Stimulated activated naive B cell treated with anti-CD40 and anti-IgM and Interleukin-4, amounts not matched to agents 10 μg/mL and 1 μg/mL and 100 μg/mL, for 72 hours (primary cell): ENCODE measurements around the gene POLDIP3.
"Not testable (repeated sequence)": the region's sequence is repeated elsewhere in the genome, so short reads cannot be mapped to it uniquely, and the experiment has no call there.

Source experiments
- ATAC-seq, 2 donors: fragments of 150-1000 bp; cut with Tn5 transposase; replicated peaks; 2 replicates each; pipeline ENCODE4 v1.10.0; 2021; ENCODE audit warnings: moderate library complexity in 1 of 2
- DNase-seq: peaks from one replicate; pipeline ENCODE4 v3.0.0; 2021
- H3K27ac Mint-ChIP-seq: one replicate; pipeline ENCODE4 v1.8.0; 2022; ENCODE audit warnings: mild to moderate bottlenecking, mixed read lengths
- H3K27me3 Mint-ChIP-seq, 2 donors: one replicate each; pipeline ENCODE4 v1.8.0; 2022; ENCODE audit warnings: mixed read lengths in 2 of 2
- H3K36me3 Mint-ChIP-seq, 2 donors: one replicate each; pipeline ENCODE4 v1.8.0; 2022; ENCODE audit warnings: mixed read lengths in 2 of 2, mild to moderate bottlenecking in 1 of 2
- H3K4me1 Mint-ChIP-seq, 2 donors: one replicate each; pipeline ENCODE4 v1.8.0; 2022; ENCODE audit warnings: mixed read lengths in 2 of 2, mild to moderate bottlenecking in 1 of 2
- H3K4me3 Mint-ChIP-seq, 2 donors: one replicate each; pipeline ENCODE4 v1.8.0; 2022; ENCODE audit warnings: mild to moderate bottlenecking in 2 of 2, mixed read lengths in 2 of 2, moderate library complexity in 1 of 2
- H3K9me3 Mint-ChIP-seq, 2 donors: one replicate each; pipeline ENCODE4 v1.8.0; 2022; ENCODE audit warnings: mixed read lengths in 2 of 2, mild to moderate bottlenecking in 1 of 2

Gene POLDIP3

DNA sequence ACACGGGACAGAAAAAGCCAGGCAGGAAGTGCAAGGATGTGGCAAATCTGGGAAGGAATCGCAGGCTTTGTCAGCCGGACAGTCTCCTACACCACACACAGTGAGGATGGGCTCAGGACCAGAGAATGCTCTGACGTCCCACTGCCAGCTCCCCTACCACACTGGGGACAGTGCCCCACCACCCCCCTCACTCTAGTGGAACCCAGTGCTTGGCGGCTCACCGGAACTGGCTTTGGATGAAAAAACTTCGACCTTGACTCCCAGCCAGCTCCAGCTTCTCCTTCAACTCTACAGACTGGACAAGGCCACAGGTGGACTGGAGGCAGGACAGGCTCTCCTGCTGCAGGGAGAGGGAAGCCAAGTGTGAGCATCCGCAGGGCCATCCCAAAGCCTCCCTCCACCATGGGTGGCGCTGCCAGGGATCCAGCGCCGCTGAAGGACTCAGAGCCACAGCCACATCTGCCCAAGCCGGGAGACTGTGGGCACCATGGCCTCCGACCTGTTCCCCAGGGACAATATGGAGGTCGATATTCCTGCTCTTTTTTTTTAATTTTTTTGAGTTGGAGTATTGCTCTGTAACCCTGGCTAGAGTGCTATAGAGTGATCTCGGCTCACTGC lies 37.0 kb downstream of the POLDIP3 start:
- Mint-ChIP-seq H3K27ac (peak overlapping the region; percentile 73), H3K4me1 (peaks cover 15 to 32% of the 10 kb centered on the region in 2 donors), H3K36me3 (peaks cover 23 to 26% of the 10 kb centered on the region in 2 donors), H3K9me3 (no peaks in the 10 kb centered on the region), H3K27me3 (no peaks in the 10 kb centered on the region), H3K4me3 (no peak overlapping the region)
- no peak for DNase-seq
- no peak for ATAC-seq

DNA sequence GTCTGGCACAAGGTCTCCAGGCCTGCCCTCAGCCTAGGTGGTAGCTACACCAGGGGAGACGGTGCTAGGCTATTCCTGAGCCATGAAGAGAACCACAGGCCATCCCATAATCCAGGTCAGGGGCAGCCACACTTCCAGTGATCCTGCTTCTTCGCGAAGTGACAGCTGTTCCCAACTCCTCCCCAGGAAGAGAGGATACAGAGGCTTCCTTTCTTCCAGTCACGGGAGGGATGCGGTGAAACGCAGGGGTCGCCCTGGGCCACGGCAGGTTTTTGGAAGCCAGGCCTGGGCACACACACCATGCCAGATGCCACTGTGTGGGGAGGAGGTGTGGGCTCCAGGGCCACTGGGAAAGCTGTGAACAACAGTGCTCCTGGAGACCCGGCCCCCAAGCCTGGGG lies 37.5 kb downstream of the POLDIP3 start:
- H3K36me3 Mint-ChIP-seq: peaks cover 22 to 23% of the 10 kb centered on the region in 2 donors
- not testable (repeated sequence) for H3K27ac Mint-ChIP-seq, ATAC-seq, DNase-seq, H3K4me3 Mint-ChIP-seq, H3K9me3 Mint-ChIP-seq, H3K27me3 Mint-ChIP-seq
- peaks cover 10 to 26% of the 10 kb centered on the region in 2 donors for H3K4me1 Mint-ChIP-seq

DNA sequence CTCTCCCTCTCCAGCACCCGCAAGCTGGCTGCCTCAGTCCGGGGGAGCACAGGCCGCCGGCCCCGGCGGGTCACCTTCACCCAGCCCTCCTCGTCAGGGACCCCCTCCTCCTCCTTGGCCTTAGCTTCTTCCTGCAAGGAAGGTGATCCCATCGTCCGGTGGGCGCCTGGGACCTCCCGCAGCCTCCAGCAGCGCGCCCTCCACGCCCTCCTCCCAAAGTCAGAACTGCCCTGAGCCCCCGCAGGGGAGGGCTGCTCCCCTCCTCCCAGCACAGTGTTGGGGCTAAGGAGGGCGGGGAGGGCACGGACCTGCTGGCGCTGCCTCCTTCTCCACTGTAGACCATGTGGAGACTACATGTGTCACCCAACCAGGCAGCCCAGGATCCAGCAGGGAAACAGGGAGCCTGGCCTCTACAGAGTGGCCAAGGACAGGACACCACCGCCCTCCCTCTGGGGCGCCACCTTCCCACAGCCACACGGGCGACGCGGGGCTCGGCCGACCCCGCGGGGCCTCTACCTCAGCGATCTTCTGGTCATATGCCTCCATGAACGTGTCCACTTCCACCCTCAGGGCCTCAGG lies 38.6 kb downstream of the POLDIP3 start:
- not testable (repeated sequence) for H3K27me3 Mint-ChIP-seq, H3K9me3 Mint-ChIP-seq, ATAC-seq, DNase-seq, H3K27ac Mint-ChIP-seq, H3K4me3 Mint-ChIP-seq
- peaks cover 23 to 25% of the 10 kb centered on the region in 2 donors for H3K36me3 Mint-ChIP-seq
- H3K4me1 Mint-ChIP-seq: peaks cover 6 to 17% of the 10 kb centered on the region in 2 donors

DNA sequence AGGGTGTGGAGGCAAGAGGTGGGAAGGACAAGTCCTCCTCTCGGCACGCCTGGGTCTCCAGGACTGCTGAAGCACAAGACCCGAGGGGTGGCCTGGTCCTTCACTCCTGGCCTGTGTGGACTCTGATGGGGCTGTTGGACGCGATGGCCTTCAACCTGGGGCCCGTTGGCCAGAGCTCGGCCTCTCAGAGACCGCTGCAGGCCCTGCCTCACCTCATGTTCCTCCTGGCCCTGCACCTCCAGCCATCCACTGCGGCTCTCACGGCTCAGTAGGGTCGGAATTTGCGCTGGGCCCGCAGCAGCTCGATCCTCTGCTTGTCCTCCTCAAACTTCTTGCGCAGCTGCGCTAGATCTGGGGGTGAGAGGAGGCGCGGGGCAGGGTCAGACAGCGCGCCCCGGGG lies 40.2 kb downstream of the POLDIP3 start:
- not testable (repeated sequence) for H3K9me3 Mint-ChIP-seq, DNase-seq, H3K27me3 Mint-ChIP-seq, H3K27ac Mint-ChIP-seq, H3K4me3 Mint-ChIP-seq, H3K4me1 Mint-ChIP-seq, ATAC-seq
- H3K36me3 Mint-ChIP-seq: peaks cover 28 to 34% of the 10 kb centered on the region in 2 donors

DNA sequence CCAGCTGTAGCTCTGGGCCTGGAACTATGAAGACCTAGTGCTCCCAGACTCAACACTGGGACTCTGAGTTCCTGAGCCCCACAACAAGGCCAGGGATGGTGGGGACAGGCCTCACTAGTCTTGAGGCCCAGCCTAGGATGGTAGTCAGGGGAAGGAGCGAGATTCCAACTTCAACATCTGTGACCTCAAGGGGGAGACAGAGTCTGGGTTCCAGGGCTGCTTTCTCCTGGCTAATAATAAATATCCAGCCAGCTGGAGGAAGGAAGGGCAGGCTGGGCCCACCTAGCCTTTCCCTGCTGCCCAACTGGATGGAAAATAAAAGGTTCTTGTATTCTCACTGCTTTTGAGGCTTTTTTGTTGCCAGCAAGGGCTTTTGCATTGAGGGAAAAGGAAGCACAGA lies 40.6 kb downstream of the POLDIP3 start:
- H3K27me3 Mint-ChIP-seq: not testable (repeated sequence)
- H3K36me3 Mint-ChIP-seq: peaks cover 29 to 35% of the 10 kb centered on the region in 2 donors

DNA sequence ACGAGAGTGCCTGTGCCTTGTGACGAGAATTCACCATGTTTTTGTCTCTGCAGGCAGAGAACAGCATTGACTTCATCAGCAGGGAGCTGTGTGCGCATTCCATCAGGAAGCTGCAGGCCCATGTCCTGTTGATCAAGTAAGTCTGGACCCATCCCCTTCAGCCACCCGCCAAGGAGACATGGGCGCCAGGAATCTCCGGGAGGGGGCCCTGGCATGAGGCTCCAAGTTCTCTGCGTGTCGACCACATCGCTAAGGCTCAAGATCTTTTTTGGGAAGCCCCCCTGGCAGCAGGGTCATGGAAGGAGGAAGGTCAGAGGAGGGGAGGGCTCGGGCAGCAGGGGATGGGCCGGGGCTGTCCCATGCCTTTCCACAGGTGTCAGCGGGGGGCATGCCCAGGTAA lies 43.6 kb downstream of the POLDIP3 start:
- not testable (repeated sequence) for H3K4me1 Mint-ChIP-seq, H3K27me3 Mint-ChIP-seq, DNase-seq, H3K4me3 Mint-ChIP-seq, H3K27ac Mint-ChIP-seq, ATAC-seq, H3K9me3 Mint-ChIP-seq
- H3K36me3 Mint-ChIP-seq: peaks cover 17 to 30% of the 10 kb centered on the region in 2 donors

More for the DNA sequence above, 40.6 kb downstream of the POLDIP3 start:
- H3K9me3 Mint-ChIP-seq, ATAC-seq, H3K27ac Mint-ChIP-seq, H3K4me3 Mint-ChIP-seq, H3K4me1 Mint-ChIP-seq, DNase-seq: not testable (repeated sequence)

DNA sequence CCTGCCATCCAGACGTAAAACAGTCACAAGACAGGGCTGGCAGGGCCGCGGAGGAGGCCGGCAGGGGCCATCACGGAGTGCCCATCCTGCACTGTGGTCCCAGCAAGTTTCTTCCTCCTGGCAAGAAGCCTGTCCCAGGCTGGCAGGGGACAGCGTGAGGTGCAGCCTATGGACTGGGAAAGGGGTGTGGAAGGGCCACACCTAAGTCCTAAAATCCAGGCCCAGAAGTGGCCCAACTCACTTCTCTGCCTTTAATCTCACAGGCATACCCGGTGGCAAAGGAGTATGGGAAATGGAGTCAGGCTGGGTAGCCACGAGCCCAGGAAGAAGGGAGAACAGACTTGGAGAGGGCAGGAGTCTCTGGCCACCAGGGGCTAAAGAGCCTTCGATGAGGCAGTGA lies 44.1 kb downstream of the POLDIP3 start:
- ATAC-seq, H3K27me3 Mint-ChIP-seq: not testable (repeated sequence)

DNA sequence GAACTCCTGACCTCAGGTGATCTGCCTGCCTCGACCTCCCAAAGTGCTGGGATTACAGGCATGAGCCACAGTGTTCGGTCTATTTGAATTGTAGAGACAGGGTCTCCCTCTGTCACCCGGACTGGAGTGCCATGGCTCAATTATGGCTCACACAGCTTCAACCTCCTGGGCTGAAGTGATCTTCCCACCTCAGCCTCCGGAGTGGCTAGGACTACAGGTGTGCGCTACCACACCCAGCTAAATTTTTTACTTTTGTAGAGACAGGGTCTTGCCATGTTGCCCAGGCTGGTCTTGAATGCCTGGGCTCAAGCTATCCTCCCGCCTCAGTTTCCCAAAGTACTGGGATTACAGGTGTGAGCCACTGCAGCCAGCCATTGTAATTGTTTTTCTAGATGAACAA lies 46.7 kb downstream of the POLDIP3 start:
- not testable (repeated sequence) for H3K4me1 Mint-ChIP-seq, H3K27me3 Mint-ChIP-seq, ATAC-seq, H3K9me3 Mint-ChIP-seq, DNase-seq, H3K4me3 Mint-ChIP-seq
- Mint-ChIP-seq H3K36me3 (peaks cover 14 to 29% of the 10 kb centered on the region in 2 donors), H3K27ac (peak overlapping the region; percentile 37)

More for the DNA sequence above, 44.1 kb downstream of the POLDIP3 start:
- Mint-ChIP-seq H3K4me3 (peak overlapping the region in 1 of 2 donors; percentile 14), H3K36me3 (peaks cover 14 to 27% of the 10 kb centered on the region in 2 donors)
- not testable (repeated sequence) for DNase-seq, H3K9me3 Mint-ChIP-seq, H3K4me1 Mint-ChIP-seq, H3K27ac Mint-ChIP-seq

DNA sequence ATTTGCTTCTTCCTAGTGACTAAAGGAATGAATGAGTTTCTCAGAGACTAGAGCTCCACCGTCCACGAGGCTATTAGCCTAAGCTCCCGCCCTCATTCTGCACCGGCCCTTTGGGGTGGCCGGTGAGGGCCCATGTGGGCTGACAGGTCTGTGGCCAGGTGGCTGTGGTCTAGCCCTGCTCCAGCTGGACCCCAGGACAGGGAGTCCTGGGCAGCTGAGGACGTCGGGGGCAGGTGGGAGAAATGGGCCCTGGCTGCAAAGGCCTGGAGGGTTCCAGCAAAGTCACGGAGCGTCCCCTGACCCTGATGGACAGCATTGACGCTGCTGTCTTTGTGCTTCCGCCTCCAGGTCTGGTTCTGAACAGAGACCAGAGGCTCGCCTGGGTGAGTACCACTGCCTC lies 48.7 kb downstream of the POLDIP3 start:
- no peaks in the 10 kb centered on the region for H3K27me3 Mint-ChIP-seq
- no peak for ATAC-seq

DNA sequence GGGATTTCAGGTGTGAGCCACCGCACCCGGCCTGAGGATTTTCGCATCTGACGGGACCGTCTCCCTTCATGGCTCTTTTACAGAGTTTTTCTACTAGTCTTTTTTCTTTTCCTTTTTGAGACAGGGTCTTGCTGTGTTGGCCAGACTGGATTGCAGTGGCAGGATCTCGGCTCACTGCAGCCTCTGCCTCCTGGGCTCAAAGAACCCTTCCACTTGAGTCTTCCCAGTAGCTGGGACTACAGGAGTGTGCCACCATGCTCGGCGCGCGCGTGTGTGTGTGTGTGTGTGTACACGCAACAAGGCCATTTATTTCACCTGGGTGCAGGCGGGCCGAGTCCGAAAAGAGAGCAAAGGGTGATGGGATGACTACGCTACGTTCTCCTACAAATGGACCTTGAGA lies 50.0 kb downstream of the POLDIP3 start:
- Mint-ChIP-seq H3K4me1 (peaks cover 18 to 36% of the 10 kb centered on the region in 2 donors), H3K27ac (peak overlapping the region; percentile 20), H3K36me3 (peaks cover 9 to 14% of the 10 kb centered on the region in 2 donors), H3K9me3 (no peaks in the 10 kb centered on the region), H3K4me3 (no peak overlapping the region), H3K27me3 (no peaks in the 10 kb centered on the region)
- DNase-seq: no peak
- no peak for ATAC-seq

More for the DNA sequence above, 48.7 kb downstream of the POLDIP3 start:
- Mint-ChIP-seq H3K4me3 (no peak overlapping the region), H3K9me3 (no peaks in the 10 kb centered on the region), H3K27ac (no peak overlapping the region), H3K36me3 (peaks cover 7 to 23% of the 10 kb centered on the region in 2 donors), H3K4me1 (peaks cover 16 to 29% of the 10 kb centered on the region in 2 donors)
- DNase-seq: no peak

DNA sequence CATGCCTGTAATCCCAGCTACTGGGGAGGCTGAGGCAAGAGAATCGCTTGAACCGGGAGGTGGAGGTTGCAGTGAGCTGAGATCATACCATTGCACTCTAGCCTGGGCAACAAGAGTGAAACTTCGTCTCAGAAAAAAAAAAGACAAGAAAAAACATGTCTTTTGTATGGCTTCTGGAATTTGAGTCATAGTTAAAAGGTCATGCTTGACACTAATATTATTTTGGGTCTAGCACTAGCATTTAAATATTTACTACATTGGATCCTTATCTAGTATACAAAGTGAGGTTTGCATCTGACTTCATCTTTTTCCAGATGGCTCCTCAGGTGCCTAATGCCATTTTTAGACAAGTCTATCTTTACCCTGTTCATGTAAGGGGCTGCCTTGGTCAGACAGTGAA lies 50.7 kb downstream of the POLDIP3 start:
- H3K27me3 Mint-ChIP-seq, DNase-seq, H3K9me3 Mint-ChIP-seq, H3K4me3 Mint-ChIP-seq, ATAC-seq: not testable (repeated sequence)
- H3K4me1 Mint-ChIP-seq: peaks cover 18 to 36% of the 10 kb centered on the region in 2 donors
- peaks cover 6 to 11% of the 10 kb centered on the region in 2 donors for H3K36me3 Mint-ChIP-seq
- H3K27ac Mint-ChIP-seq: peak overlapping the region; percentile 37

DNA sequence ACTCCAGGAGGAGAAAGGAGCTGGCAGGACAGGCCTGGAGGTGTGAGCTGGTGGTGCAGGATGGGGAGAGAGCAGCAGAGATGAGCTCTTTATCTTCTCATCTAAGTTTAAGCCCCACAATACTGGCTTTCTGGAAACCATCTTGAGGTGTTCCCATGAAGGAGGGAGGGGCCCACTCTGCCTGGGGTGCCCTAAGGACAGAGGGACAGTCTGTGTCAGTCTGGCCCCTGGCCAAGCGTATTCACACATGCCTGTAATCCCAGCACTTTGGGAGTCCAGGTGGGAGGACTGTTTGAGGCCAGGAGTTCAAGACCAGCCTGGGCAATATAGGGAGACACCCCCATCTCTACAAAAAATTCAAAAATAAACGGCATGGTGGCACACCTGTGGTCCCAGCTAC lies 52.0 kb downstream of the POLDIP3 start:
- peaks cover 18 to 36% of the 10 kb centered on the region in 2 donors for H3K4me1 Mint-ChIP-seq
- peak overlapping the region; percentile 14 to 26 for H3K4me3 Mint-ChIP-seq
- DNase-seq: no peak
- peak overlapping the region; percentile 85 for H3K27ac Mint-ChIP-seq
- peak; percentile 8 to 14 for ATAC-seq
- H3K9me3 Mint-ChIP-seq: no peaks in the 10 kb centered on the region
- no peaks in the 10 kb centered on the region for H3K27me3 Mint-ChIP-seq
- peaks cover 6 to 11% of the 10 kb centered on the region in 2 donors for H3K36me3 Mint-ChIP-seq

DNA sequence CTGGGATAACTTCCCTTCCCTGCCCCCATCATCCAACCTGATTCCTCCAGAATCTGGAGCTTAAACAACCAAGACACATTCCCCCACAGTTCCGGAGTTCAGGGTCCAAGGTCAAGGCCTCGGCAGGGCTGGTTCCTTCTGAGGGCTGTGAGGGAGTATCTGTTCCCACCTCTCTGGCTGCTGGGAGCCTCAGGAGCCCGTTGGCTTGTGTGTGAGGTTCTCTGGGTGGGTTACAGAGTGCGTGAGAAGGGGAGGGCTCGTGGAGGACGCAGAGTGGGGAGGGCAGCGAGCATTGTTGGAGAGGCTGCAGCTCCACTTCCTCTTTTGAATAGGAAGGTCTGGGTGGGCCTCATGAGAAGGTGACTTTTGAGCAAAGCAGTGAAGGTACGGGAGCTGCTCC lies 52.4 kb downstream of the POLDIP3 start:
- ATAC-seq (peak; percentile 89 to 94), DNase-seq (peak; percentile 41)
- no peaks in the 10 kb centered on the region for H3K9me3 Mint-ChIP-seq
- H3K27me3 Mint-ChIP-seq: no peaks in the 10 kb centered on the region
- H3K4me3 Mint-ChIP-seq: peak overlapping the region; percentile 14 to 26
- H3K36me3 Mint-ChIP-seq: peaks cover 6 to 11% of the 10 kb centered on the region in 2 donors
- H3K27ac Mint-ChIP-seq: peak overlapping the region; percentile 85
- peaks cover 18 to 36% of the 10 kb centered on the region in 2 donors for H3K4me1 Mint-ChIP-seq

DNA sequence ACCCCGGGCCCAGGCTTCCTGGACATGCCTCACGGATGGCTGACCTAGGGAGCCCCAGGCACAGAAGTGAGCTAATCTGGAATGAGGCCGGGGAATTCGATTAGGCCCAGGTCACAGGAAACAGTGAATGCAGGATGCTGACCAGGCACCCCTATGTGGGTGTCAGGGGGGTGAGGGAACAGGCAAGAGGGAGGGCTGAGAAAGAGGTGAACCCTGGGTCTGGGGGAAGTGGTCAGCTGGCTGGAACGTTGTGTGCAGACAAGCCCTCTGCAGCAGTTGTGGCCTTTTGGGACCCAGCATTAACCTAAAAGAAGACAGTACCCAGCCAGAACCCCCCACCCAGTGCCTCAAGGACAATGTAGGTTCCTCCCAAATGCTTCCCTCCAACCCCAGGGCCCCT lies 52.8 kb downstream of the POLDIP3 start:
- H3K27me3 Mint-ChIP-seq: no peaks in the 10 kb centered on the region
- no peak overlapping the region for H3K4me3 Mint-ChIP-seq
- peaks cover 18 to 36% of the 10 kb centered on the region in 2 donors for H3K4me1 Mint-ChIP-seq
- H3K9me3 Mint-ChIP-seq: no peaks in the 10 kb centered on the region
- peak overlapping the region; percentile 85 for H3K27ac Mint-ChIP-seq
- no peak for ATAC-seq
- peaks cover 6 to 11% of the 10 kb centered on the region in 2 donors for H3K36me3 Mint-ChIP-seq
- DNase-seq: no peak

DNA sequence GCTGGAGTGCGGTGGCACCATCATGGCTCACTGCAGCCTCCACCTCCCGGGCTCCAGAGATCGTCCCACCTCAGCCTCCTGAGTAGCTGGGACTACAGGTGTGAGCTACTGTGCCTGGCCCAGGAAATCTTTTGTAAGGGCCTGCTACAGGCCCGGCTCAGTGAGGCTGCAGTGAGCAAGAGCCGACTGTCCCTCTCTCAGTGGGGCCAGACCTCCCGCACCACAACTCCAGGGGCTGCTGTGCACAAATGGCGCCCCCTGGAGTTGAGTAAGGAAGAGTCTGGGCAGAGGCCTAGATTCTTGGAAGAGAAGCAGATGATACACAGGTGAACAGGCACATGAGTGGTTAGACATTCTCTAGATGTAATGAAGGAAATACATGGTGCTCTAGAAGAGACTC lies 53.9 kb downstream of the POLDIP3 start:
- no peak overlapping the region for H3K27ac Mint-ChIP-seq

More for the DNA sequence above, 53.9 kb downstream of the POLDIP3 start:
- Mint-ChIP-seq H3K4me3 (no peak overlapping the region), H3K27me3 (no peaks in the 10 kb centered on the region), H3K36me3 (peaks cover 6 to 11% of the 10 kb centered on the region in 2 donors), H3K4me1 (peaks cover 18 to 36% of the 10 kb centered on the region in 2 donors), H3K9me3 (no peaks in the 10 kb centered on the region)
- peak; percentile 48 for ATAC-seq
- no peak for DNase-seq
